HG03039 (cell line): Measurements from ENCODE around the gene ELP4.

Source experiments
- ATAC-seq: cut with Tn5 transposase; IDR thresholded peaks from one replicate; pipeline ENCODE4 v1.9.1; 2021; ENCODE audit warnings: mild to moderate bottlenecking, moderate library complexity; ENCODE audit not compliant: unreplicated experiment

ELP4 gene

DNA sequence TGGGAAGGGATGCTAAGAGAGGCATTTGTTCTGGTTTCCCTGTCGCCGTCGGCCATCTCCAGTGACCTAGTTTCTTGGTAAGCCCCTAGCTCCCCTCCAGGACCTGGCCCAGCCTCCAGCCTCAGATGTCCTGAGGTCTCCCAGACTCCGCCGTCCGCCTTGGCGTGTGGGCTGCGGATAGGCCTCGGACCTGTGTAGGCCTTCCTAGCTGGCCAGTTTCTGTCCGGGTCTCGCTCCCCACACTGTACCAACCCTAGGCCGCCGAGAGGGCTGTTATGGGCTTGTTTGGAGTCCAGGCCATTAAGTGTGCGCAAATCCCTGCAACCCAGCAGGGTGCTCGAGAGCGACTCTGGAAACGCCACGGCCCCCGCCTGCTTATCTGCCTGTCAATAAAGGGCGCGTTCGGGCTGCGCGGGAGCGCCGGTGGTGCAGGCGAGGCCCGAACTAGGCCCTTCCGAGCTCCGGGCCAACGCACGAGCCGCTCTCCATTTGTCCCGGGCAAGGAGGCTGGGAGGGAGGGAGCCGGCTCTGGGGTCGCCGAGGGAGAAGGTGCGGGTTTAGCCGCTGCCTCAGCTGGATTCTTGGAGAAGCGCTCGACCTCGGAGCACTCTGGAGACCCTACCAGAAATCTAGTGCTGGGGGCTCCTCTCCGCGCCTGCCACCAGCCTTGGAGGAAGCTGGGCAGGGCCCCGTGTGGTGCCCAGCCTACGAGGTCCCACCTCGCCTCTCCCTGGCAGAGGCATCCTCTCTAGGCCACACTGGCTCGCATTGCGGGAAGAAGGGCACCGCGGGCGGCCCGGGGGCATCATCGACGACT is 310.3 kb downstream of the ELP4 start:
- ATAC-seq: no peak

DNA sequence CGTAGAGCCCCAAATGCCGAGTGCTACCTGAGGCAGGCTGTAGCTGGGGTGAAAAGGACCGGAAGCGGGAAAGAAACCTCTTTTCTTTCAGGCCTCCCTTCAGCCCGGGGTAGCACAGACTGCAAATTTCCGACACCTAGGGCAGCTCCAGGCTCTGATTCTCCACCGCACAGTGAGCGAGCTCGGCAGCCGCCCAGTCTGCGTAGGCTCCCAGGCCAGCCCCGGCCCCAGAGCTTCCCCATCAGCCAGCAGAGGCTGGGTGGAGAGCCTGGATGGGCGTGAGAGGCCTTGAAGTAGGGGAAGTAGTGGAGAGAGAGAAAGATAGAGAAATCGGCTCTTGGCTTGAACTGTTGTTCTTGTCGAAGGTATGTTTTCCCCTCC is 310.9 kb downstream of the ELP4 start:
- no peak for ATAC-seq

DNA sequence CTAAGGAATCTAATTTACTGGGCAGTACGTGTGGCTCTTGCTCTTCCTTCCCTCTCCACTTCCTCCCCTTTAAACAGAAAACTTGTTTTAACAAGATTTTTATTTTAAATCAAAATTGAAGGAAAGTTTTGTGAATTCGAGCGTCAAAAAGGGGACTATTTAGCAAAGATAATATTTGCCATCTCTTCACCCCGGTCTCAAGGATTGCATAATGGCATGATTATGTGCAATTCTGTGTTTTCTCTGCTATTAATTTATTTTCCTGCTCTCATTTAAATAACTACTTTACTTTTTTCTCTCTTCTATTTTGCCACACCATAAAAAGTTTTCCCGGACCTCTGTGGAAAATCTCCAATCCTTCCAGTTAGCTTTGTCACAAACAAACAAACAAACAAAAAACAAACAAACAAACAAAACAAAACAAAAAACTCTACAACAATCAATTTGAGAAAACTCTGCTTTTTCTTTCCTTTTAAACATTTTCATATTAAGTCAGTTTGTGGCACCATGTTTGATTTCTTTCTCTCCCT is 311.7 kb downstream of the ELP4 start:
- no peak for ATAC-seq

DNA sequence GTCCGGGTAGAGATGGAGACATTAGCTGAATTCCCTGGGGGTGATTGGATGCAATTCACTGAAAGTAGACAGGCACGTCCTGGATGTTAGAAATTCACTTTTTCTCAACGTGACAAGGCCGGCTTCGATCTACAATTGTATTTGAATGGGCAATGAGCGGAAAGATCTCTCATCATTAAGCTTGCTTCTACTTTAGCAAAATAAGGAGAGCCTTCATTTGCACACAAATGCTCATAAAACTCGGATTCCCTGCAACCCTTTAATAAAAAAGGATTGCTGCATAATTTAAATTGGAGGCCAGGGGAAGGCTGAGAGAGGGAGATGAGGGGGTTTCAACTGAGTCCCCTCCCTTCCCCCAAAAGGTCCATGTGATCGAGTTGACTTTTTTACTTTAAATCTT is 312.2 kb downstream of the ELP4 start:
- ATAC-seq: no peak

DNA sequence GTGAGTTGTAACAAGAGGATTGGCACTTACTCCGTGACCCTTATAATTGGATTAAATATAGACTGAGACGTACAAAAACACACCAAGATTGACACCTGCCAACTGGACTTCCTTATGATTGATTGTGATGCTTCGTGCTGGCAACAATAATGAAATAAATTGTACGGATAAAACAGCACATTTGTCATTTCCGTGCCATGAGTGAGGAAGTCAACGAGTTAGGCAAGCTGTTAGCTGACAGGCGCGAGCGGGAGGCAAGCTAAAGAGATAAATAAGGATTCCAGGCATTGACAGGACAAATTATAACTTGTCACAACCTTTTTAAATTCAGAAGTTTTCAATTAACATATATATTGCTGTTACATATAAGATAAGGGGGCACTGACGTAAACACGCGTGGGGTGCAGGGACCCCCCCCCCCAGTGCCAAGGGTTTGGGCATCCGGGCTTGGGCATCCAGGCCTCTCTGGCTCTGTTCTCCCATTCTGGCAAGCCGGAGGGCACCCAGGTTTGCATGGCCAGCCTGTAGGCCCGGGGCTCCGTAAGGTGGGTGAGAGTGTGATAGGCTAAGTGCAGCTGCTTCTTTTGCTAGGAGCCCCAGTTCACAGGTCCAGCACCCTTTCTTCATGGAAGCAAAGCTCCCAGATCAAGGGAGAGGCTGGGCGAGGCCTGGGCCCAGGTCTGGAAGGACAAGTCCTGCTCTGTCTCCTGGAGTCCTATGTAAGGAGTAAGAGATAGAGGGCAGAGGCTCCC is 312.8 kb downstream of the ELP4 start:
- ATAC-seq: no peak

DNA sequence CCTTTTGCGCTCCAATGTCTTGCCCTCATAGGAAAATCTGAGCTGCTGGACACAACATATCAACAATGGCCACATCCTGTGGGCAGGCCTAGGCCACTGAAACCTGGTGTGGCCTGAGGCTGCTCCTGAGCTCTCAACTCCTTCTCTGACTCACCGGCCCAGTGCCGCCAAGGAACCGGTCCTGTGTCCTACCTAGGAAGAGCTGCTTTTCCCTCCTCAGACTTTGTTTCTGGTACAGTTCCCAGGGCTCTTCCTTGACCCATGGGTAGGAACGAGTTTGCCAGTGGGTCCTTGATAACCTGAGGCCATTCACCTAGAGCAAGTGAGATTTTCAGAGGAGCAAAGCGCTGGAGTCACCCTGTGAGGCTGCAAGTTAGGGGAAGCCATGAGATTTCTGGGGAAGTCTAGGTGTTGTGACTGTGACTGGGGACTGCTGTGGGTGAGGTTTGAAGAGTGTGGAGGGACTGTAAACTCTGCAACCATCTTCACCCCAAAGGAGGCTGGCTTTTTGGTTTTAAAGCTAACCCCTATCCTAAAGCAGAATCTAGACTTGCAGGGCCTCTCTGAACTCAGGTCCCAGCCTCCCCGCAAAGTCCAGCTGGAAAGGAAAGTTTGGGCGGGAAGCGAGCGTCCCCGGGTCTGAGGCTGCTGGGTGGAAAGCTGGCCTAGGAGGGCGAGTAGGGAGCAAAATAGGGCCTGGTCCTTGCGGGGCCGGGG is 313.5 kb downstream of the ELP4 start:
- no peak for ATAC-seq

DNA sequence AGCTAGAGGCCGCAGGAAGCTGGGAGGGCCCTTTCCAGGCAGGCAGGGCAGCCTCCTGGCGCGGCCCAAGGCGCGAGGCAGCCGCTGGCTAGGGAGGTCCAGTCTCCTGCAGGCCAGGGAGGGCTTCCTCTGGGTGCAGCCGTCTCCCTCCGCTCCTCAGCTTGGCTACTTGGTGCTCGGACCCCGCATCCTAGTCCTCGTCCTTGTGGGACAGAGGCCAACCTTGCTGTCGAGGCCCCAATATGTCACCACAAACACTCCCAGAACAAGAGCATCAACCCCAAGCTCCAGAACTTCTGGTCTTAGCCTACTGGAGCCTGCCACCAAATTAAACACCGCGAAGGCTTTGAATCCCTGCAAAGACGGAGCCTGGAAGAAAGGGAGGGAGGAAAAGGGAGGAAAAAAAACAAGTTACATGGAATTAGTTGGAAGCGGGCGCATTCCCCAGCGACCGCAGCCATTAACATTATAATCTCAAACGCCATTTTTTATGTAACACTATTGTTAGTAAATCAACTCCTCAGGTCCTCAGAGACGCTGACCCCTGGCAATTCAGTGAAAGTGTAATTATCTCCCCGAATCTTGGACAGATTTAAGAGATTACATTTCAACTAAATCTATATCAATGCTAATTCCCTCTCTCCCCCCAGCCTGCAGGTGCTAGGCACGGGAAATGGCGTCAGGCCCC is 314.2 kb downstream of the ELP4 start:
- no peak for ATAC-seq

DNA sequence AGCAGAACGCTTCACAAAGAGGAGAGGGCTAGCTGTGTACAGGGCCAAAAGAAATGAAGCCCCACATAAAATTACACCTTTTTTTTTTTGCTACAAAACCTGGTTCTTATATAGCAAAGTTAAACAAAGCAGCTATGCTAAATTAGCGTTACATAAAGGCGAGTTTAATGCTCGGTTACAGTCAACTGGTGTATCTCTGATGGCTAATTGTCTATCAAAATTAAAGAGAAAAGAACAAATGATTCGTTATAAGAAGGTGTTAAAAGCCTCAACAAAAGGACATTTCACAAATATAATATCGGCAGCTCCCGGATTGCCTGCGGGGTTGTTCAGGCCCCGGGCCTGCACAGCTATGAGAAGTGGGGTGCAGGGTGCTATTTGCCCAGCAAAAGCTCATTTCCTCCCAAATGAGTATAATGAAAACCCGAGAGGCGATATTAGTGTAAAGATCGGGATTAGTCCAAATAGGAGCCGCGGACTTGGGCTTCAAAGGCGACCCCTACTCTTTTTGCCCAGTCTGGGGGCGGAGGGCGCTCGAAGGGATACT is 314.8 kb downstream of the ELP4 start:
- ATAC-seq: no peak

DNA sequence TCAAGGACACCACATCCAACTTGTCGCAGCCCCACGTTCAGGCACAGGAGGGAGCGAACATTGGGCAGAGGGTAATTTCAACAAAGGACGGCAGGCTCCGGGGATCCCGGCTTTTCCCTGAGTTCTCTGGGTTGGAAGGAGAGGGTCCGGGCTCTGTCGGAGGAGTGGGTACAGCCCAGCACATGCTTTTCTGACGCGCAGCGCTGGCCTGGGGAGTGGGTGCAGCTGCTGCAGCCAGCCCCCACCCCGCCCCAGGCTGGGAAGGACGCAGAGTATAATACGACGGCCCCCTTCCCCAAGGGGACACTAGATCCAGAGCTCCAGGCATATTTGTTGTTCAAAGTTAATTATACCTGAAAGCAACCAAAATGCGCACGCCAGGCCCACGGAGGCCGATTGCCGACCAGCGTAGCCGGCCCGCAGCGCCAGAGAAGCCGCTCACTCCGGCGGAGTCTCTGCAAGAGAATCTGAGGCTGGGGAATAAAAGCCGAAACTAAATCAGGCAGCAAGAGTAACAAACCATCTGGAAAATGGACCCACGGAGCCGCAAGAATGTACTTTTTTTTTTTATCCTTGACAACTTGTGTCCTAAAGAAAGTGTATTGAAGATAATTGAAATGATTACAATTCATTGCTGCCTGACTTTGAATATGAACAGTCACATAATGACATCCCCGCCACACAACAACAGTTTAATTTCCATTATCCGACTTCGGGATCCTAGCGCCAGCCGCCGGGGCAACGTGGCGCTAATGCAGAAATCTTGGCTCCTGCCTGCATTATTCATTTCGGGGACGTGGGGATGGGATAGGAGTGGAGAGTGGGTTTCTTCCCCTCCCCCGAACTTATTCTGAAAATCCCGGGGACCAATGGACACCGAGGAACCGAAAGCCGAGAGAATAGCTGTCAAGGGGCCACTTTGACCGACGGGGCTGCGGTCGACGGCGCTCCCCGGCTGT is 315.6 kb downstream of the ELP4 start:
- ATAC-seq: no peak

DNA sequence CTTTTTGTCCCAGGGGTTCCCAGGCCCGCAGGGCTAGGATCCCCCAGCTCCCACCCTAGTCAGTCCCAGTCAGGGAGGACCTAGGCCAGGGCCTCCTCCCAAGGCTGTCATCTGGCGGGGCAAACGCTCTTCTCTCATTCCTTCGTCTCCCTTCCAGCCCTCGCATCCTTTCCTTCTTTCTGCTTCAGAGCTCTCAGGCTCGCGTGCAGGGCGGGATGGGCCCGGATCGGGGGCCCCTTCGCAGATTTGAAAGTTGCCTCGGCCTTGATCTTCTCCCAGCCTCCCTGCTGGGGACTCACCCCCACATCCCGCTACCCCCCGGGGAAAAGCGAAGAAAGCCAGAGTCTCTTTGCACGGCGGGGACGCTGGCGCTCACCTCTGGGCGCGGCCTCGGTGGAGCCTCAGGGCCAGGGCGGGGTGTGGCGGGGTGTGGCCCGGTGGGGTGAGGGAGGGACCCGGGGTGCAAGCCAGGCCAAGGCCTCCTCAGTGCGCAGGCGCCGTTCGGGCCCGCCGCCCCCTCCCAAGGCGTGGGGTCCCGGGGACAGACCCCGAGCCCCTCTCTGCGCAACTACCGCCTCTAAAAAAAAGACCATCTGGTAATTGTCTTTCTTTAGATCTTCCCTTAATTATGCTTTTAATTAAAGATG is 316.4 kb downstream of the ELP4 start:
- no peak for ATAC-seq

DNA sequence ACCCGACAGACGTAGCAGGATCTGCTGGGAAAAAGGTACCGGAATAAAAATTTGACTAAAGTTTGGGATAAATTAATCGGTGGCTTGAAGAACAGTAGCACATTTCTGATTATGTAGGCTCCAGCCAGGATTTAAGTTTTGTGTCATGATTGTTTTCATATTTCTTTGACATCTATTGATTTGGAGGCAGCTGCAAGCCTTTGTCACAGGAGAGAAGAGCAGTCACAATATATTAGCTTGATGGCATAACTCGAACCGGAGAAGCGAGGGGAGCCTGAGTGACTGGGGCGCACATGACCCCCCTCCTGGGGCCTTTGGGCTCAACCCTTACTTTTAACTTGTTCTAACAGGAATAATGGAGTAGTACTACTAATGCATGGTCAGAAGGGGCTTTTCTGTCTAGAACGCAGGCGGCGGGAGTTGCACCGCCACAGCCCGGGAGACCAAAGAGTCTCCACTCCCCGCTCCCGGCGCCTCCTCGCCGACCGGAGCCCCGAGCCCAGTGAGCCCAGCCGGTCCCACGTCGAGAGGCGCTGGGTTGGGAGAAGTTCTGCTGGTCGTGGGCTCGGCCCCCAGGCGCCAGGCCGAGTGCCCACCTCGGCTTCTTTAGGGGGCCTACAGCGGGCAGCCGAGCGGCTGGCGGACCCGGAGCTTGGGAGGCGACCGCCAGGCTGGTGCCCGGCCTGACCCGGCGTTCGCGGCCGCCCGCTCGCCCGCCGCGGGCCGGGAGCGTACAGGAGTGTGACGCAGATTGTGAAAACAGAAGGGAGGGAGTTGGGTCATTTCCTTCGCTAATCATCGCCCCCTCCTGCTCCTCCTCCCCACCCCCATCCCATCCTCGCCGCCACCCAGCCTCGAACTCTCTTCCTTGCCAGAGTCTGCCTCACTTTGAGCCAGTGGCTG is 317.2 kb downstream of the ELP4 start:
- no peak for ATAC-seq

DNA sequence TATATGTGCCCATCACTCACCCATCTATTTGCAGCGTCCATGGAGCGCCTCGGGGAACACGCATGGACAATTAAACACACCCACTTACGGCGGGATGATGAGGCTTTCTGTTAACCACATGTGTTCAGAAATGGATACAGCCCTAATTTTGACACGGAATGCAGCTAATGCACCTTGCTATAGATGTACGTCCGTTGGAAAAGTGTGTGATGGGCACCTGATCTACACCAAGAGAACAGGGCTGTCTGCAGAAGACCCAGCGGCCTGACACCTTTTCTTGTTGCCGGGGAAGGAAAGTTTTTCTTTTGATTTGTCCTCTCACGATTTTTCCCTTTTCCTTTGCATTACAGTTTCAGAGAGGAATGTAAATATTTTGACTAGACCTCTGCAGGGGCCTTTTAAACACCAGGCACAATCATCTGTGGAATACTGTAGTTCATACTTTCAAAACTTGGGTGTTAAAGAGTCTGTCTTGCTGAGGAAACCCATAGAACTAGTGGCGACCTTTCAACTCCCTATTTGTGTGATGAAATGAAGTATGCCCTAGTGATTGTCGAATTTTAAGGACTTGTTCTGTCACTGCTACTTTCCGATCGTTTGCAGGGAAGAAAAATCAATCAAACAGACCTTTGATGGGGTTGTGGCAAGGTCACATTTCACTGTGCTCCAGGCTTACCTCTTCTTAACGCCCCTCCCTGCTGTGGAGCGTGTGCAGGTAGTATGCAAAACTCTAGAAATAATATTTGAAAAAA is 318.1 kb downstream of the ELP4 start:
- no peak for ATAC-seq

DNA sequence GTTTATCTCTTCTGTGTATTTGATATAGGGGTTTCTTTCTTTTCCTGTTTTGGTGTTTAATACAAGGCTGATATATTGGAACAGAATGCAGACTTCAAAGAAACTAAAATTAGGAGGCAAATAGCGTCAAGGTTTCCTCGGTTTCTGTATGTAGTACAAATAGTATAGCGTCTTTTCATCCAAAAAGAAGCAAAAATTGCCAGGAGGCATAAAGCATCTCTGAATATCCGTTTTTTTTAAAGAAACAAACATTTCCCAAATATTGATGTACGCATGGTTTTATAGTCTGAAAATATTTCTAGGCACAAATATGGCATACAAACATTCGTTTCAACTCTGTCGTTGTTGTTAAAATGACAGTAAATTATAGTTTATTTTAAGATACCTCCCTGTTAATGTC is 318.6 kb downstream of the ELP4 start:
- ATAC-seq: no peak

DNA sequence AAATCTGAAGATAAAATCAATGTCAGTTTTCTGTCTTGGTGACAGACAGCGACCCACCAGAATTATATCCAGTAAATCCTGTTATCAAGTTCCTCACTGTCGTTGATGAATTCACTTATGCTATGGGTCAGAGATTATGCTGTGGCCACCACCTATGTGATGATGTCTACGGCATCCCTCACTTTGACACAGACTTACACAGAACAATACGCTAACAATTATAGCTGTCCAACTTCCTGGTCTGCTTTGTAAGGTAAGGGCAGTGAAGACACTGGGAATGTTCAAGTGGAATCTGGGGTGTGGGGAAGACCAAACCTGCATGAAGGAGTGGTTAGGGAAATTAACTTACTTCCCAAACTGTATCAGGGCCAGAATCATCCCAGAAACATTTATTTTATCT is 320.8 kb downstream of the ELP4 start:
- no peak for ATAC-seq

DNA sequence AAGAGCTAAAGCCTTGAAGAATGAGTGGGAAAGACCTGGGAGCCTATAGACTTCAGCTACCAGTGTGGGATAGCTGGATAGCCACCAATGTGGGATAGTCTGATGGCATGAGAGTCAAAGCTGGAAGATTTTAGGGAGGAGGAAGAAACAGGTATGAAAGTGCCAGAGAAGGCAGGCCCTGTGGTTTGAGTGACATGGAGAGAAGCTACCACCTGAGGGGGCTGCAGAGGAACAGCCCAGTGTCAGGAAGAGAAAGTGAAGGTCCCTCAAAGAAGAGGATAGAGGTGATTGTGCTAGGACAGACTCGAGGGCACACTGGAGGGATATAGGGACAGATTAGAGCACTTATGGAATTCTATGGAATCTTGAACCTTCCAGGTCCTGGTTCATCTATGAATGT is 324.7 kb downstream of the ELP4 start:
- no peak for ATAC-seq
